ENCODE results near the gene CENPP.
"Not testable (repeated sequence)": the region's sequence is repeated elsewhere in the genome, so short reads cannot be mapped to it uniquely, and the experiment has no call there.

The CENPP gene

DNA sequence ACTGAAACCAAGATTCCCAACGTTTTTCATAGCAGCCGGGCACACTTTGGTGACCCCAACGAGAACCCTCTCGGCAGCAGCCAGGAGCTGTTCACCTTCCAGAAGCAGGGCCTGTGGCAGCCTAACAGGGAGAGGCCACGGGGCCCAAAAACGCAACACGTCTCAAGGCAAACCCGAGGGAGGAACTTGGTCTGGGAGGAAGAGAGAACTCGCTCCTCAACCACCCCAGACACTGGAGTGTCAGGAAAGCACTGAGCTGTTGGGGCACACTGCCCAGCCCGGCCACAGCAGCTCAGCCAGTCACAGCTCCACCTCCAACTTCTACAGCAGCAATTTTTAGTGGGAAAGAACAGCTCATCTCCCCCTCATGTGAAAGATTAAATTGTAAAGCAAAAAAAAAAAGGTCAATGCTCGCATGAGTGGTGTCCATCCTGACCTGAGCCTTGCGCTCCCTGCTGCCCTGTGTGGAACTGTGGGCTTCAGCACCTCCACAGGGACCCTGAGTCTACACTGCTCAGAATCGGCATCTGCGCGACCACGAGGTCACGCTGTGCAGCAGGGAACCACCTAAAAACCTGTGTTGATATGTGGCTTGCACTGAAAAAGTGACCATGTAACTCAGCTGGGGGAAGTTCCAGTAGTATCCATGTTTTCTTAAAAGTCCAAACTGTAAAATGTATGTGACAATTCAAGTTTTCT lies 289.2 kb downstream of the CENPP start:
- no peak for DNase-seq (ENCODE audit: low read depth in 2 of 2)

DNA sequence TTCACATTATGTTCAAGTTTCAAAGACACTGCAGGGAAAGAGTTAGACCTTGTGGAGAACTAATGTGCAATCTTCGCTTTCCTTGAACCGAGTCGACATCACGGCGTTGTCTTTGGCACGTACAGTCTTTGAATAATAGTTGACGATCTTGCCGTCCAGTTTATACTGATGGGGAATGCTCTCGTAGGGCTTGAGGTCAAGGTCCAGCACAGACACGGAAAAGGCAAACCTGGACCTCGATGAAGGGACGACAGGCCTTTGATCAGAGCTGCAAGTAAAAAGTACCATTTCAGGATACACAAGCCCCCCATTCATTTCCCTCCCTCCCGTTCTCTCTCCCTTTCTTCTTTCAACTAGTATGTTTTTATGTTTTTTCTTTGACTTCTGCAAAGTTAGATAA lies 290.0 kb downstream of the CENPP start:
- DNase-seq (ENCODE audit: low read depth in 2 of 2) = no peak

DNA sequence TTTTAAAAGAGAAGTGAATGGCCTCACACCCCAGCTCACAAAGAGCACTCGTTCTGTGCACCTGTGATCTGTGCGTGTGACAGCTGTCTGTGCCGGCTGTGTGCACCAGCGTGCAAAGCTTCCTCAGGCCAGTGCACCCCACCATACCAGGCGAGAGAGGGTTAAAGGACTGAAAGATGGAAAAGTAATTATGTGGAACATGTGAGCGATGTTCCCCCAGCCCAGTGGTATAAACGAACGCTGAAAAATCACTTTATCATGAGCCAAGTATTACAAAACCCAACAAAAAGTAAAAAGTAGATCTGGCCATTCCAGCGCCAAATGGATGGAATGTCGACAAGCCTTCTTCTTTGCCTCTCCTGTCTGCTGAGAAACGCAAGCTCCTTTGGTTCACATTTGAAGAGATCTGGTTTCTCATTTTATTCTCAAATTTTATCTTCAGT lies 290.5 kb downstream of the CENPP start:
- DNase-seq (ENCODE audit: low read depth in 2 of 2) = no peak

DNA sequence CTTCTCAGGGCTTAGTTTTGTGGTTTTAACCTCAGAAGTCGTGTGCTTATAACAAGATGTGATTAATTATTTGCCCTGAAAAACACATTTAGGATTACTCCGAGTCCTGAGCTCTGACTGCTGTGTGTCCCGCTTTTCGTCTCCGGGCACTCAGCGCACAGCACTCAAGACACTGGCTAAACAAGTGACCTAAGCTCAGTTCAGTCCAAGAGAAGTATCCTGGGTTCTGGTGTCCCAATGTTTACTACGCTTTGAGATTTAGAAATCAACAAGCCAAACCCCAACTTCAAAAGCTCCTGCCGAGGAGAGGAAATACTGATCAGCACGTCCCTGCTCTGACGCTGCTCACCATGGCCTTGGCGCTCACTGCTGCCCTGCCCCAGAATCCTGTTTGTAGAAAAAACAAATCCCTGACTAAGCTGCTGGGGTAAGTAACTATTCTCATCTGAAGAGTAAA lies 290.9 kb downstream of the CENPP start:
- no peak for DNase-seq (ENCODE audit: low read depth in 2 of 2)

DNA sequence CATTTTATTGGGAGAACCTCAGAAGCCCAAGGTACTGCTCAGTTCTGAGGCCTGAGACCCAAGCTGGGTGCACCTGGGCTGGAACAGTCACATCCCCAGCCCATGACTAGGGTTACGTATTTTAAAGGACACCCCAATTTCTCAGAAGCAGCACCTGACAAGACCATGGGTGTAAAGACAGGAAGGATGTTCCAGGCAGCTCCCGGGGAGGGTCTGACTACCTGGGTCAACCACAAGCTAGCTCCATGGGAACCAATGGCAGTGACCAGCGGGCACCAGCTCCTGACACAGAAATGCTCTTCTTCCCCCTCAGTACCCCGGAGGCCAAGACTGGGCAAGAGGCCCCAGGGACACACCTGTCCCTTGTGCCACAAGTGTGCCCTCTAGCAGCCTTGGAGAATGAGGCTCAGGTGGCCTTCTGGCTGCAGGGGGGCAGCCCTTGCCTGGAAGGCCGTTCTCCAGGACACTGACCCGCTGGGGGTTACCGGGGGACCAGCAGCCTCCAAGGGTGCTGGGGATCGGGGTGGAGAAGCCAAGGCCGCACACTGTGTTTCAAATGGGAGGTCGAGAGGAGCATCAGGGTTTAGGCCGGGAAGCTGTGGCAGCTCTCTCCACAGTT lies 291.6 kb downstream of the CENPP start:
- DNase-seq (ENCODE audit: low read depth in 2 of 2) = no peak

DNA sequence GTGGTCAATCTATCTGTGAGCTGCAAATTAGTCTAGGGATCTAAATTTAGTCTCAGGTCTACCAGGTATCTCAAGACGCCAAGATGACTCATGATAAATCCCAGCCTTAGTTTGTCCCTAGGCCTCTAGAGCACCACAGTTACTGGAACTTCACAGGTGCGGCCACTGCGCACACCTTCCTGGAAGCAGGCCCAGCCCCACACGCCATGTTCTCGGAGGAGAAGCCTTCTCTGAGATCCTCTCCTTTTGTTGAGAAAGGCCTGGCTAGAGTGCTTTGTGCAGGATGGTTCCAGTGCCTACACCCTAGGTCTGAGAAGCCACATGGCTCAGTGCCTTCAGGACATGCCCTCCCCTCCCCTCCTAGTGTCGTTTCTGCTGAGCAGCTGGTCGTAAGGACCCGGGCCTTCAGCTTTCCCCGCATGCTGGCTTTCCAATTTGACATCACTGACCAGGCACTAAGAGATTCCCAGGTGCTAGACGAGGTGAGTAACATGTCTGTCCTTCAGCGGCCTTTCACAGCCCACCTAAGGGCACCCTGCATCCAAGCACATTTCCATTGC lies 292.3 kb downstream of the CENPP start:
- DNase-seq (ENCODE audit: low read depth in 2 of 2) = no peak

DNA sequence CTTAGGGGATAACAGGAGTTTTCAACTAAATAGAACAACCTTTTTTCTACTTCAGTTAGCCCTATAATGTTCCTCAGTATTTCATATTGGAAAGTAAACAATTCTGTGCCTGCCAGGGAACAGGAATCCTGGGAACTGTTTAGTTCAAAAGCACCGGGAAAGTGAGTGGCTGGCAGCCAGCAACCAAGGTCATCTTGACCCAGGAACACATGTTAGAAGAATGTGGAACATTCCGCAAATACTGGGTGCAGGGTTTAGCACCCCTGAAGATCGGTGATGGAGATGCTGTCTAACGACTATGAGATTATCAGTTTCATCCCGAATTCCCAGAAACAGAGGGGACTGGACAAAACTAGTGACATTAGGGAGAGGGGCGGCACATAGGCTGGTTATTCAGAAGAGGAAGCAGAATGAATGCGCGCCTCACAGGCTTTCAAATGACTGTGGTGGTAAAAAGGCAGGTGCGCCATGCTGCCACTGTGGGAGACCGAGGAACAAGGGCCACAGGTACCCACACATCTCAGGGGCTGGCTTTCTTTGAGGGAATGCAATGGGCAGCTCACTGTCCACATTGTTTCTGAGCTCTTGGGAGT lies 293.0 kb downstream of the CENPP start:
- DNase-seq (ENCODE audit: low read depth in 2 of 2) = no peak

DNA sequence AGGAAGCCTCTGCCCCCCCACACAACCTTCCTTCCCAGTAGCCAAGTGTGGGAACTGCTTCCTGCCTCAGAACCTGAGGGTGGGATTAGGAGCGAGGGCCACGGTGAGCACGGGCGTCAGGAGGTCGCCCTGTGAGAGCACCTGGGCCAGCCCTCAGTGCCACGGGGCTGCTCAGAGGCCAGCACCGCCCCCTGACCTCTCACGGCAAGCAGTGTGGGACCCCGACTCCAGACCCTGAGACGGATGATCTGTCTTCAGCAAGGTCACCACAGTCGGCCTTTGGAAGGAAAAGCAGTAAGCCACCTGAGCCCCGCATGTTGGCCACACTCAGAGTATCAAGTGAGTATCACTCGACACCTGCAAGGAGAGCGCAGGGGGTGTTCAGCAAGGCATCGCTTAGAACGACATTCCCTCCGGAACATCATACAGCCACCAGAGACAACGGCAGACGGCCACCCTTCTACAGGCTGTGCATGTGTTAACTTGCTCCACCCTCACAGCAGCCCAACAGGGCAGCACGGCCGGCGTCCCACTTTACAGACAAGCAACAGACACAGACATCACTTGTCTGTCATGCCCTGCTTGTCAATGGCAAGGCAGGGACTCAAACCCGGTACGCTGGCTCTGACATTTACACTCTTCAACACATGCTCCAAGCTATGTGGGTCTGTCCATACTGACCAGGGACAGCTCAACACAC lies 294.0 kb downstream of the CENPP start:
- no peak for DNase-seq (ENCODE audit: low read depth in 2 of 2)

DNA sequence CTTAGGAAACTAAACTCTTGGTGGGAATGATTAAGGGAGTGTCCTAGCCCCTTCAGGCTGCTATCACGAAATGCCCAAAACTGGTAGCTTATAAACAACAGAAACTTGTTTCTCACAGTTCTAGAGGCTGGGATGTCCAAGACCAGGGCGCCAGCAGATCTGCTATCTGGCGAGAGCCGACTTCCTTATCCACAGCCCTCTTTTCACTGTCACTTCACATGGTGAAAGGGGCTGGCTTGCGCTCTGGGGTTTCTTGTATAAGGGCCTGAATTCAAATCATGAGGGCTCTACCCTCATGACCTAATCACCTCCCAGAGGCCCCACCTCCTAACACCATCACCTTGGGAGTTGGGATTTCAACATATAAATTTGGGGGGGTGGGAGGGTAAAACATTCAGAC lies 295.1 kb downstream of the CENPP start:
- DNase-seq (ENCODE audit: low read depth in 2 of 2) = no peak

DNA sequence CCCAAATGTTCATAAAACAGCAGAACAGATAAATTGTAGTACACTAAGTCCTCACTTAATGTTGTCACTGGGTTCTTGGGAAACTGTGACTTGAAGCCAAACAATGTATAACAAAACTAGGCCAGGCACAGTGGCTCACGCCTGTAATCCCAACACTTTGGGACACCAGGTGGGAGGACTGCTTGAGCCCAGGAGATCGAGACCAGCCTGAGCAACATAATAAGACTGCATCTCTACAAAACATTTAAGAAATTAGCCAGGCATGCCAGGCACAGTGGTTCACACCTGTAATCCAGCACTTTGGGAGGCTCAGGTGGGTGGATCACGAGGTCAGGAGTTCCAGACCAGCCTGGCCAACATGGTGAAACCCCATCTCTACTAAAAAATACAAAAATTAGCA lies 298.2 kb downstream of the CENPP start:
- DNase-seq (ENCODE audit: low read depth in 2 of 2) = not testable (repeated sequence)

DNA sequence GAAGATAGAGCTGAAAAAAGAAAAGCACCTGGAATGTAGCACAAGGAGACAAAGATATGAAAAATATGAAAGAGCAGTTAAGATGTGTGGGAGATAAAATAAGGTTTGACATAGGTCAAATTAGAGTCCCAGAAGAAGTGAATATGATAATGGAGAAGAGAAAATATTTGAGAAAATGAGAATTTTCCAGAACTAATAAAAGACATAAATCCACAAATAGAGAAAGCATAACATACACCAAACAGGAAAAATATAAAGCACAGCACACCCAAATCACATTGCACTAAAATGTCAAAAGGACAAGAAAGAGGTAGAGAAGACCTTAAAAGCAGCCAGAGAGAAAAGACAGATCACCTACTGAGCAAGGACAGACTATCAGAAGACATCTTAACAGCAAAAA lies 300.7 kb downstream of the CENPP start:
- DNase-seq (ENCODE audit: low read depth in 2 of 2) = no peak

DNA sequence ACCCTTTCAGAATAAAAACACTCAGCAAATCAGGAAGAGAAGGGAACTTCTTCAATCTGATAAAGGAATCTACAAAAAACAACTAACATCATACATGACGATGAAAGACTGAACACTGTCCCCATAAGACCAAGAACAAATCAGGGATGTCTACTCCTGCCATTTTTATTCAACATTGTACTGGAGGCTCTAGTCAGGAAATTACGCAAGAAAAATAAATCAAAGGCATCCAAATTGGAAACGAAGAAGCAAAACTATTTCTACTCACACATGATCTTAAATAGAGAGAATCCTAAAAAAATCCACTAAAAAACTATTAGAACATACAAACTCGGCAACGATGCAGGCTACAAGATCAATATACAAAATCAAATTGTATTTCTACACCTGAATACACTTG lies 301.9 kb downstream of the CENPP start:
- no peak for DNase-seq (ENCODE audit: low read depth in 2 of 2)

DNA sequence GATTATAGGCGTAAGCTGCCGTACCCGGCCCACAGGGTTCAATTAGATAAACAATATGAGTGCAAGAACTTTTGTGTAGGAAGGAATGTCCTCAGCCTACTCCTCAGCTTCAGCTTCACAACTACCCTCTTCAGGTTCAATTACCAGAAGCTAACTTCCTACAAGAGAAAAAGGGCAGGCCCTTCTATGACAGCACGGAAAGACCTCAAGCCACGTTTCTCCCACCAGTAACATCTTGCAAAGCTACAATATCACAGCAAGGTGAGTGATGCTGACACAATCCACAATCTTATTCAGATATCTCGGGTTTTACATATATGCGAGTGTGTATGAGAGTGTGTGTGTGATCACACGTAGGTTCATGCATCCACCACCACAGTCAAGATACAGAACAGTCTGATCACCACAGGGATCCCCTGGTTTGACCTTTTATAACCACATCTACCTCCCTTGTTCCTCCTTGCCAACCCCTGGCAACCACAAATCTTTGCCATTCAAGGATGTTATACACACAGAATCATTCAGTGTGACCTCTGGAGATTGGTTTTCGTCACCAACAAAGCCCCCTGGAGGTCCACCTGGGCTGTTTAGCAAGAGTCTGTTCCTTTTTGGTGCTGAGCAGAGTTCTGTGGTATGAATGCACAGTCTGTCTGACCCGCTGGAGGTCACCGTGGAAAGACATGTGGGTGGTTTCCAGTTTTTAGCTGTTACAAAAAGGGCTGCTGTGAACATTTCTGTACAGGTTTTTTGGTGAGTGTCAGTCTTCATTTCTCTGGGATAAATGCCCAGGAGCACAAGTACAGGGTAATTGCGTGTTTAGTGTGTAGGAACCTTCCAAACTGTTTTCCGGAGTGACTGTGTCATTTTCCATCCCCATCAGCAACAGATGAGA lies 305.9 kb downstream of the CENPP start:
- no peak for DNase-seq (ENCODE audit: low read depth in 2 of 2)

DNA sequence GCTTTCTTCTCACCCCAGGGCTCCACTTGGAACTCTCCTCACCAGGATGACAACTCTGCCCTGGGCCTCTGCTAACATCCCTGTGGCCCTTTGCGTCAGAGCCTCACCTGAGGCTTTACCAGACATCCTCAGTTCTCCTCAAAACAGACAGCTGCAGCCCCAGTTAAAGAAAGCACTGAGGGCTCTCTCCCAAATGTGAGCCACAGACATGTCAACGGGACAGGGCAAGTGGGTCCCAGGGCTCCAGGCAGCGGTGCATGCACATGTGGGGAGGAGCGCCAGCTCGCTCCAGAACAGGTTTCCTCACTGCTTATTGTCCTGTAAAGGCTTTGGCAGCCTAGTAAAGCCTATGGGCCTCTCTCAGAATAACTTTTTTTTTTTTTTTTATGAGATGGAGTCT lies 306.9 kb downstream of the CENPP start:
- no peak for DNase-seq (ENCODE audit: low read depth in 2 of 2)

DNA sequence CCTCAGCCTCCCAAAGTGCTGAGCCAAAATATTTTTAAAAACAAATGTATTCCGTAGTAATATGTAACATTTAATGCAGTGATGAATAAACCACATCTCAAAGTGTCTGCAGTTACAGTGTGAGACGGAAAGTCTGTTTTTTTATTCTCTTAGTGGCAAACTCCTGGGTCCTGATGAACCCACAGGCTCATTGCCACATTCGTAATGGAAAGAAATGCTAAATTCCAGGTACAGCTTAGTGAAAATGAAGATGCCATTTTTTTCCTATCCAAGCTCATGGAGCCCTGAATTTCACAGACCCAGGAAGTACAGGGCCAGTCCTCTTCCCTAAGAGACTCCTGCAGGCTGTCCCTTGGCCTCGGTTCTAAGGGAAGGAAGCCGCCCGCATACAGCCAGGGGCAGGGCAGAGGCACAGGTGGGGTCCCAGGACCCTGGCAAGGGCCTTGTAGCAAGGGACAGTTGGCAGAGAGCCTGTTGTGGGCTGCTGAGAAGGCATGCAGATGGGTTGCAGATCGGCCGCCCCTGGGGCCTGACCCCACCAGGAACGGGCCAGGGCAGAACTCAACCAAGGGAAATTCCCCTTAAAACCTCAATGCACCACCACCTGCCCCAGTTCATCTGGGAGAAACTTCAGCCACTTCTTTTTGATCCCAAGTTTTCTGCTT lies 308.0 kb downstream of the CENPP start:
- DNase-seq (ENCODE audit: low read depth in 2 of 2) = no peak

DNA sequence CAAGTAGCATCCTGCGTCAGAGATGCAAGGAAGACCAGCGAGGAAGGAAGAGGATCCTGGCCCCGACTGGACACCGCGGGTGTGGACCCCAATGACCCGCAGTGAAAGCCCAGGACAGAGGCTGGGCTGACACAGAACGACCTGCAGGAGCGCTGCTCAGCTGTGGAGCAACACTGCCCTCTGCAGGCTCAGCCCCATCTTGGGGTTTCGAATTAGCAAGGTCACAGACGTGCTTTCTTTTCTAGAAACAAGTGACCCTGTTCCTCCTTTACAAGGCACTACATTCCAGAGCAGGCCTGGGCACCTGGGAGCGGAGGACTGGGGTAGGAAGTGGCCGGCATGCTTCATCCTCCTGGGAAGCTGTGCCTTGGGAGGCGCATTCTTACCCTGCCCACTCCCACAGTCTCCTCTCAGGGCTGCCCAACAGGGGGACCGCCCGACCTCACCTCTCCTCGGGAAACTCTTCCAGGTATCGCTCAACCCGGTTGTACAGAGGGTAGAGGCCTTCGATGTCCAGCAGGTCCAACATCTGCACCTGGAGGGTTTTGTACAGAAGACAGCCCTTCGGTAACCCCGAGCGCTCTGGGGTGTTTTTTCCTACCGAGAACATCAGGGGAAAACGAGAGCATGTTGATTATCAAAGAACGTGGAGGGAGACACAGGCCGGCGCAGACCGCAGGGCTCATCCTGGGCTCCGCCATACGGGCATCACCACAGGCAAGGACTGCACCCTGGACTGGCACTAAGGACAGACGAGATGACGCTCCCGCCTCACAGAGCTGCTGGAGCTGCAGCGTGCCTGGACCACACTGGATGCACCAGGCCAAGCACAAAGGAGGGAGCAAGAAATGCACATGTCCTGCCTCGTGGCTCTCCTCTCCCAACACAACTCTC lies 309.2 kb downstream of the CENPP start:
- DNase-seq (ENCODE audit: low read depth in 2 of 2) = peak in 1 of 2 donors; percentile 46

DNA sequence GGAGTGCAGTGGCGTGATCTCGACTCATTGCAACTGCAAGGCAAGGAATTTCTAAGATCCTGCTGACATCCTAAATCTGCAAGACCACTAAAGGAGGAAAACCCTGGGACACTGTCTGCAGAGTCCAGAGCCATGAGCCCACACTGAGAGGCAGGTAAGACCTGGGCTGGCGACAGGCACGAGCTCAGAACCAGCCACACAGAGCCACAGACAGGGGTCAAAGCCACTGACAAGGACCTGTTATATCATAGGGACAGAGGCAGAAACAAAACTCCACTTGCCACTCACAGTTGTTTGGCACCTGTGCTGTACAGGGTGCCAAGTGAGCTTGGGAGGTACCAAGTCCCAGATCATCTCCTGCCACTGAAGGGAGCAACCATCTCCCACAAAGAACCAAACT lies 310.0 kb downstream of the CENPP start:
- DNase-seq (ENCODE audit: low read depth in 2 of 2) = no peak

DNA sequence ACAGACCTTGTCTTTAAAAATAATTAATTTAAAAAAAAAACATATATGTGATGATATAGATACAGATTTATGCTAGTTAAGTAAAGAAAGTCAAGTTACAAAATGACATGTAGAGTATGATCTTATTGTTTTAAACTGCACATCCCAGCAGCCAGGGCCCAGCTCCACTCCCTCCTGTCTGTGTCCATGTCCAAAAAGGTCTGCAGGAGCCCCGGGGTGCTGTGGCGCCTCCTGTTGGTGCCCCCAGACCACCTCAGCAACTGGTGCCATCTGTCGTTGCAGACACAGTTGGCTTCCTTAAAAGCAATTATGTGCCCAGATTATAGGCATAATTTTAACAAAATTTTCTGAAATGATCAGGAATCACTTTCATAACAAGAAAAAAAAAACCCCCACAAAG lies 310.9 kb downstream of the CENPP start:
- DNase-seq (ENCODE audit: low read depth in 2 of 2) = no peak

DNA sequence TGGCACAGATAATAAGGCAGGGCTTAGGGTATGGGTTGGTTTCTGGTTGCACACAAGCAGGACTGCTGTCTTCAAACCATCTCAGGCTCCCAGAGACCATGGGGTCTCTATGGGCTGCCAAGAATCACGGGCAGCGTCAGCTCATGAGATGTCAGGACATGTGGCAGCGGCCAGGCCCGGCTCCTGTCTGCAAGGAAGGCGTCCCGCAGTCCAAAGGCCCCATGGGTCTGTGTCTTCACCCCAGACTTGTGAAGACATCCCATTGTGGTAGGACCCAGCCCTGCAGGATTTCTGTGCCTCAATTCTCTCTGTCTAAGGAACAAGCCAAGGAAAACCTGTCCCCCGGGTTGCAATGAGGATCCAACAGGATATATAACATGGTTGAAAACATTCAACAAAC lies 311.6 kb downstream of the CENPP start:
- DNase-seq (ENCODE audit: low read depth in 2 of 2) = no peak
